ENCODE results near the gene DCAKD.

DCAKD gene

DNA sequence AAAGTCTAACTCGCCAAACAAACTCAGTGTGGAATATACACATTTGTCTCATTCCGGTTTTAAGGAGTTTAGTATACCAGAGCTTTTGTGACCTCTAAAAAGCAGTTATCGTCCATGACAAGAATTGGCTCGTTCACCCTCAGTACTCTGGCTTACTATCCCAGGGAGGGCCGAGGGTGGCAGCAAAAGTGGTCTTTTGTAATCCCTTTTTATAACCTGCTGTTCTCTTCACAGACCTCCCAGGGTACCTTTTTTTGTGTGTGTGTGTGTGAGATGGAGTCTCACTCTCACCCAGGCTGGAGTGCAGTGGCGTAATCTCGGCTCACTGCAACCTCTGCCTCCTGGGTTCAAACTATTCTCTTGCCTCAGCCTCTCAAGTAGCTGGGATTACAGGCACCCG is 18.6 kb upstream of the DCAKD start (continued):
- TF ChIP-seq, protein P1, sequence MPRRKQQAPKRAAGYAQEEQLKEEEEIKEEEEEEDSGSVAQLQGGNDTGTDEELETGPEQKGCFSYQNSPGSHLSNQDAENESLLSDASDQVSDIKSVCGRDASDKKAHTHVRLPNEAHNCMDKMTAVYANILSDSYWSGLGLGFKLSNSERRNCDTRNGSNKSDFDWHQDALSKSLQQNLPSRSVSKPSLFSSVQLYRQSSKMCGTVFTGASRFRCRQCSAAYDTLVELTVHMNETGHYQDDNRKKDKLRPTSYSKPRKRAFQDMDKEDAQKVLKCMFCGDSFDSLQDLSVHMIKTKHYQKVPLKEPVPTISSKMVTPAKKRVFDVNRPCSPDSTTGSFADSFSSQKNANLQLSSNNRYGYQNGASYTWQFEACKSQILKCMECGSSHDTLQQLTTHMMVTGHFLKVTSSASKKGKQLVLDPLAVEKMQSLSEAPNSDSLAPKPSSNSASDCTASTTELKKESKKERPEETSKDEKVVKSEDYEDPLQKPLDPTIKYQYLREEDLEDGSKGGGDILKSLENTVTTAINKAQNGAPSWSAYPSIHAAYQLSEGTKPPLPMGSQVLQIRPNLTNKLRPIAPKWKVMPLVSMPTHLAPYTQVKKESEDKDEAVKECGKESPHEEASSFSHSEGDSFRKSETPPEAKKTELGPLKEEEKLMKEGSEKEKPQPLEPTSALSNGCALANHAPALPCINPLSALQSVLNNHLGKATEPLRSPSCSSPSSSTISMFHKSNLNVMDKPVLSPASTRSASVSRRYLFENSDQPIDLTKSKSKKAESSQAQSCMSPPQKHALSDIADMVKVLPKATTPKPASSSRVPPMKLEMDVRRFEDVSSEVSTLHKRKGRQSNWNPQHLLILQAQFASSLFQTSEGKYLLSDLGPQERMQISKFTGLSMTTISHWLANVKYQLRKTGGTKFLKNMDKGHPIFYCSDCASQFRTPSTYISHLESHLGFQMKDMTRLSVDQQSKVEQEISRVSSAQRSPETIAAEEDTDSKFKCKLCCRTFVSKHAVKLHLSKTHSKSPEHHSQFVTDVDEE (CRISPR knock-in tag; IDR thresholded peaks at IDR 0.05), result no peak

DNA sequence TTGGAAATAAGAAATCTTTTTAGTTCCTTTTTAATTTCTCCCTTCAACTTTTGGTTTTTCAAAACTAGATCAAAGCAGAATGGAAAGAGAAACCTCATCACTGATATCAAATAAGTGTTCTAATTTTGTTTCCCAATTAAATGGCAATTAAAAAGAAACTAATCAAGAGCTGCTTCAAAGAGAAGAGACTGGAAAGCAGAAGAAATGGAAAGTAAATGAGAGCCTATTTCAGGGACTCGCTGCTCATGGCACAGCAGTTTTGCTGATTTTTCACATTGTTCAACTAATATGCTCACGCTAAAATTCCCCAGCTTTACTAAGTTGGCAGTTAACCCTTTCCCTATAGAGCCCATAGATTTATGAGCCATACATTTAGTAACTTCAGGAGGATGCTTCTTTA is 16.2 kb upstream of the DCAKD start:
- no peak for TF ChIP-seq ZC3H10 (CRISPR knock-in tag; IDR thresholded peaks at IDR 0.05)
- TF ChIP-seq PPARA (CRISPR knock-in tag; IDR thresholded peaks at IDR 0.05; ENCODE audit: borderline replicate concordance), result no peak
- no peak for TF ChIP-seq ZNF8 (CRISPR knock-in tag; IDR thresholded peaks at IDR 0.05)
- TF ChIP-seq ZFP3 (CRISPR knock-in tag; IDR thresholded peaks at IDR 0.05), result no peak
- TF ChIP-seq CSDC2 (CRISPR knock-in tag; IDR thresholded peaks at IDR 0.05), result no peak
- no peak for TF ChIP-seq TOX (CRISPR knock-in tag; IDR thresholded peaks at IDR 0.05; ENCODE audit: borderline replicate concordance)
- no peak for TF ChIP-seq TCF4 (CRISPR knock-in tag; IDR thresholded peaks at IDR 0.05; ENCODE audit: borderline replicate concordance)
- TF ChIP-seq ZNF565 (CRISPR knock-in tag; conservative IDR thresholded peaks at IDR 0.05; ENCODE audit: low read depth), result no peak
- TF ChIP-seq RARB (CRISPR knock-in tag; IDR thresholded peaks at IDR 0.05), result no peak
- no peak for ATAC-seq

DNA sequence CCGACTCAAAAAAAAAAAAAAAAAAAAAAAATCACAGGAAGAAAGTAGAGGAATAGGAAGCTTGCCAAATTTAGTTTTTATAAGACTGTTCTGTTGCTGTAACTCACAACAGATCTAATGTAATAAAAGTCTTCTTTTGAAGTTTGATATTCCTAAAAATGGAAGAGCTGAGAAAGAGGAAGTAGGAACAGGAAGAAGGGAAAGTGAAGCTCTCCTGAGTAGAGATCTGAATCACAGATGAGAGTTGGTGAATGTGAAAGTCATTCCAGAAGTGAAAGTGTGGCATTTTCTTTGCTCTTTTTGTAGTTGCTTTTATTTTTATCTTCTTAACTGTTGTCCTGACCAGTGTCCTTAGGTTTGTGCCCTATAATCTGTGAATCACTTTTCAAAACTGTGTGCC is 11.8 kb upstream of the DCAKD start:
- TF ChIP-seq, protein P2, sequence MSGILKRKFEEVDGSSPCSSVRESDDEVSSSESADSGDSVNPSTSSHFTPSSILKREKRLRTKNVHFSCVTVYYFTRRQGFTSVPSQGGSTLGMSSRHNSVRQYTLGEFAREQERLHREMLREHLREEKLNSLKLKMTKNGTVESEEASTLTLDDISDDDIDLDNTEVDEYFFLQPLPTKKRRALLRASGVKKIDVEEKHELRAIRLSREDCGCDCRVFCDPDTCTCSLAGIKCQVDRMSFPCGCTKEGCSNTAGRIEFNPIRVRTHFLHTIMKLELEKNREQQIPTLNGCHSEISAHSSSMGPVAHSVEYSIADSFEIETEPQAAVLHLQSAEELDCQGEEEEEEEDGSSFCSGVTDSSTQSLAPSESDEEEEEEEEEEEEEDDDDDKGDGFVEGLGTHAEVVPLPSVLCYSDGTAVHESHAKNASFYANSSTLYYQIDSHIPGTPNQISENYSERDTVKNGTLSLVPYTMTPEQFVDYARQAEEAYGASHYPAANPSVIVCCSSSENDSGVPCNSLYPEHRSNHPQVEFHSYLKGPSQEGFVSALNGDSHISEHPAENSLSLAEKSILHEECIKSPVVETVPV (CRISPR knock-in tag; IDR thresholded peaks at IDR 0.05), result no peak
- TF ChIP-seq OSR1 (CRISPR knock-in tag; IDR thresholded peaks at IDR 0.05), result no peak
- no peak for TF ChIP-seq TCF4 (CRISPR knock-in tag; IDR thresholded peaks at IDR 0.05; ENCODE audit: borderline replicate concordance)
- no peak for TF ChIP-seq GLIS3 (CRISPR knock-in tag; IDR thresholded peaks at IDR 0.05)
- TF ChIP-seq CSDC2 (CRISPR knock-in tag; IDR thresholded peaks at IDR 0.05), result no peak
- TF ChIP-seq ZC3H10 (CRISPR knock-in tag; IDR thresholded peaks at IDR 0.05), result no peak
- no peak for TF ChIP-seq ARNTL (CRISPR knock-in tag; IDR thresholded peaks at IDR 0.05; ENCODE audit: borderline replicate concordance, low read depth)
- TF ChIP-seq ISL1 (CRISPR knock-in tag; IDR thresholded peaks at IDR 0.05), result no peak
- no peak for TF ChIP-seq ZFP30 (CRISPR knock-in tag; IDR thresholded peaks at IDR 0.05)
- no peak for TF ChIP-seq ZNF565 (CRISPR knock-in tag; conservative IDR thresholded peaks at IDR 0.05; ENCODE audit: low read depth)
- no peak for TF ChIP-seq ZNF8 (CRISPR knock-in tag; IDR thresholded peaks at IDR 0.05)
- TF ChIP-seq ESRRG (CRISPR knock-in tag; IDR thresholded peaks at IDR 0.05), result no peak
- no peak for TF ChIP-seq BACH2 (CRISPR knock-in tag; IDR thresholded peaks at IDR 0.05; ENCODE audit: borderline replicate concordance)
- TF ChIP-seq, protein P3, sequence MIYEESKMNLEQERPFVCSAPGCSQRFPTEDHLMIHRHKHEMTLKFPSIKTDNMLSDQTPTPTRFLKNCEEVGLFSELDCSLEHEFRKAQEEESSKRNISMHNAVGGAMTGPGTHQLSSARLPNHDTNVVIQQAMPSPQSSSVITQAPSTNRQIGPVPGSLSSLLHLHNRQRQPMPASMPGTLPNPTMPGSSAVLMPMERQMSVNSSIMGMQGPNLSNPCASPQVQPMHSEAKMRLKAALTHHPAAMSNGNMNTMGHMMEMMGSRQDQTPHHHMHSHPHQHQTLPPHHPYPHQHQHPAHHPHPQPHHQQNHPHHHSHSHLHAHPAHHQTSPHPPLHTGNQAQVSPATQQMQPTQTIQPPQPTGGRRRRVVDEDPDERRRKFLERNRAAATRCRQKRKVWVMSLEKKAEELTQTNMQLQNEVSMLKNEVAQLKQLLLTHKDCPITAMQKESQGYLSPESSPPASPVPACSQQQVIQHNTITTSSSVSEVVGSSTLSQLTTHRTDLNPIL (CRISPR knock-in tag; IDR thresholded peaks at IDR 0.05; ENCODE audit: low read depth), result no peak
- TF ChIP-seq, protein P1 (CRISPR knock-in tag; IDR thresholded peaks at IDR 0.05), result no peak
- TF ChIP-seq PATZ1 (CRISPR knock-in tag; IDR thresholded peaks at IDR 0.05; ENCODE audit: borderline replicate concordance), result no peak
- no peak for ATAC-seq

Data from SK-N-SH treated with all-trans-retinoic acid at 6 μM for 48 hours (cell line).